ENCODE results near the gene INTS6.

Gene INTS6

DNA sequence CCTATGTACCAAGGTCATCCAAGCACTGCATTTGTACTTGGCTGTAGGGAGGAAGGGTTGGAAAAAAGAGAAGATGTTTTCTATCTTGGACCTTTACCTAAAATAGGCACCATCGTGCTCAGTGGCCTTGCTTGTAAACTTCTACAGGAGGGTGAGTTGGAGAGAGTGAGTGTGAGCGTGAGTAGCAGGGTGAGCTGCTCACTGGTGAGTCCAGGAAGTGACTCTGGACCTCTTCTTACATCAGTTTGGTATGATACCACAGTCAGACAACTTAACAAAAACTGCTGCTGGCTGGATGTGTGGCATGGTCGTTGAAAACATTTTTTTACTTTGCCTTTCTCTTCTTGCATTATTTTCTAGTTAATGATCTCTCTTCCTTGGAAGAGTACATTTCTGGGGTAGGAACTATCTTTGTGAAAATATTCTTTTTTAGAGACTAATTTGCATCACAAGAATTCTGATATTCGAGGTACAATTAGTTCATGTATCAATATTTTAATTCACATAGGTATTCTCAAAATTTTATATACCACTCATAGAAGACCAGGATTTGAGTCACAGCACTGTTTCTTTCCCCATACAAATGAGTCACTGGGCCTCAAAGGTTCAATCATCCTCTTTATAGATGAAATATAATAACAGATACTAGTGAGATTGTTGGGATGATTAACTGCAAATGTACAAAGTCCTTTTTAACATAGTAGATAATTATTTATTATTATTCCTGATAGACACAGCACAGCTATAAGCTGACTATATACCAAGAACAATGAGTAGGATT lies 112.7 kb downstream of the INTS6 start:
- in situ Hi-C loops (cut with HindIII; ENCODE audit: low pct_ligation_motif_present, low sequenced_read_pairs): no loop called here
- no peak for DNase-seq
- Histone ChIP-seq H3K27ac (no peak overlapping the region), H3K36me3 (replicated peaks) (no peaks in the 10 kb centered on the region), H3K27me3 (replicated peaks) (no peaks in the 10 kb centered on the region), H3K4me3 (ENCODE audit: low read depth, low read length) (no peak overlapping the region)
- TF ChIP-seq CTCF (IDR thresholded peaks at IDR 0.05; ENCODE audit: low read depth, low read length, missing control alignments): no peak

DNA sequence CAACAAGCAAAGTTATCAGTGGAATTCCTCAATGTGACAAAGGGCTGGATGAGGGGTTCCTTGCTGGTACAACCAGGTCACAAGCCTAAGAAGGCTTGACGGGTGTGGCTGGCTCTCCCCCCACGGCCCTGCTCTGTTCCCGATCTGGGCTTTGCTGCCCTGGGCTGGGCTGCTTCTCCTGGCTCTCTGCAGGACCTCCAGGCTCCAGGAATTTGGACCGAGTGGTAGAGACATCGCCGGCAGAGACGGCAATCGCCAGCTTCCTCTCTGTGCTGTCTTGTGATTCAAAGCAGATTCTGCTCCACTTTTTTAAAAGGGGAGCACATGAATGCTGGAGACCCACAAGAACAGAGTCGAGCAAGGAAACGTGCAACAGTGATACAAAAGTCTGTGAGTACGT lies 113.5 kb downstream of the INTS6 start, which contains the start of gene SERPINE3:
Gene SERPINE3, plus strand, starts transcription at position 338 of the 400 bp plus-strand sequence. CDS start 1,401 bp downstream, outside the sequence.
- Histone ChIP-seq H3K27me3 (replicated peaks) (no peaks in the 10 kb centered on the region), H3K4me3 (ENCODE audit: low read depth, low read length) (no peak within 1 kb of the TSS), H3K36me3 (replicated peaks) (no peaks in the 10 kb centered on the region), H3K27ac (no peak within 1 kb of the TSS)
- in situ Hi-C loops (cut with HindIII; ENCODE audit: low pct_ligation_motif_present, low sequenced_read_pairs): no loop called here
- no peak for TF ChIP-seq CTCF (IDR thresholded peaks at IDR 0.05; ENCODE audit: low read depth, low read length, missing control alignments)
- no peak for DNase-seq

- H3K36me3 ChIP-seq (replicated peaks): no peaks in the 10 kb centered on the region
- DNase-seq: no peak
- in situ Hi-C loops (cut with HindIII; ENCODE audit: low pct_ligation_motif_present, low sequenced_read_pairs): no loop called here
- no peaks in the 10 kb centered on the region for H3K27me3 ChIP-seq (replicated peaks)
- TF ChIP-seq CTCF (IDR thresholded peaks at IDR 0.05; ENCODE audit: low read depth, low read length, missing control alignments): no peak
- H3K4me3 ChIP-seq (ENCODE audit: low read depth, low read length): no peak overlapping the region
- H3K27ac ChIP-seq: no peak overlapping the region
Observed at GRCh38 chr13:51336746-51337145, 116.1 kb downstream of the INTS6 start.

DNA sequence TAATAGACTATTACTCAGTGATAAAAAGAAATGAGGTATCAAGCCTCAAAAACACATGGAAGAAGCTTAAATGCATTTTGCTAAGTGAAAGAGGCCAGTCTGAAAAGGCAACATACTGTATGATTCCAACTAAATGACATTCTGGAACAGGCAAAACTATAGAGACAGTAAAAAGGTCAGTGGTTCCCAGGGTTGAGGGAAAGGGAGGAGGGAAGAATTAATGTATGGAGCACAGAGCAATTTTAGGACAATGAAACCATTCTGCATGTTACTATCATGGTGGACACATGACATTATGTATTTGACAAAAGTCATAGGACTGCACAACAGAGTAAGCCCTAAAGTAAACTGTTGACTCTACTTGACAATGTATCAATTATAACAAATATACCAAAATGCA lies 119.0 kb downstream of the INTS6 start:
- Histone ChIP-seq H3K36me3 (replicated peaks) (no peaks in the 10 kb centered on the region), H3K27me3 (replicated peaks) (no peaks in the 10 kb centered on the region), H3K27ac (no peak overlapping the region), H3K4me3 (ENCODE audit: low read depth, low read length) (no peak overlapping the region)
- no peak for TF ChIP-seq CTCF (IDR thresholded peaks at IDR 0.05; ENCODE audit: low read depth, low read length, missing control alignments)
- DNase-seq: no peak
- in situ Hi-C loops (cut with HindIII; ENCODE audit: low pct_ligation_motif_present, low sequenced_read_pairs): no loop called here

- in situ Hi-C loops (cut with HindIII; ENCODE audit: low pct_ligation_motif_present, low sequenced_read_pairs): no loop called here
- Histone ChIP-seq H3K4me3 (ENCODE audit: low read depth, low read length) (no peak overlapping the region), H3K27me3 (replicated peaks) (no peaks in the 10 kb centered on the region), H3K27ac (no peak overlapping the region), H3K36me3 (replicated peaks) (no peaks in the 10 kb centered on the region)
- DNase-seq: no peak
- no peak for TF ChIP-seq CTCF (IDR thresholded peaks at IDR 0.05; ENCODE audit: low read depth, low read length, missing control alignments)
Observed at GRCh38 chr13:51333421-51333820, 119.4 kb downstream of the INTS6 start.

Data from brain microvascular endothelial cell (primary cell).